KMS-11 (cell line): Measurements from ENCODE around the gene HRAS.

Experiments used
- H2AFZ ChIP-seq: fragments of 200-600 bp; sonication (generic); 2 replicates; pipeline ENCODE4 v1.6.1; 2016; ENCODE audit warnings: antibody characterized with exemption, mixed run types, low read depth
- H3K27ac ChIP-seq: fragments of 200-600 bp; sonication (generic); 2 replicates; pipeline ENCODE4 v1.6.1; 2016; ENCODE audit warnings: mild to moderate bottlenecking, mixed run types
- H3K27me3 ChIP-seq: fragments of 200-600 bp; sonication (generic); 2 replicates; pipeline ENCODE4 v1.6.1; 2017; ENCODE audit warnings: mild to moderate bottlenecking, low read depth, mixed run types, moderate library complexity; ENCODE audit not compliant: insufficient read depth
- H3K36me3 ChIP-seq: fragments of 200-600 bp; sonication (generic); 2 replicates; pipeline ENCODE4 v1.6.1; 2017; ENCODE audit warnings: mild to moderate bottlenecking, mixed run types; ENCODE audit not compliant: insufficient read depth
- H3K4me1 ChIP-seq: fragments of 200-600 bp; sonication (generic); 2 replicates; pipeline ENCODE4 v1.6.1; 2016; ENCODE audit warnings: mild to moderate bottlenecking, low read depth, mixed run types; ENCODE audit not compliant: poor library complexity, severe bottlenecking
- H3K4me2 ChIP-seq: fragments of 200-600 bp; sonication (generic); 2 replicates; pipeline ENCODE4 v1.7.0; 2016; ENCODE audit warnings: mild to moderate bottlenecking, mixed run types
- H3K4me3 ChIP-seq: fragments of 200-600 bp; sonication (generic); IDR thresholded peaks from 2 replicates; pipeline ENCODE4 v1.6.1; 2017; ENCODE audit warnings: low read depth, low read length, mixed read lengths; ENCODE audit not compliant: insufficient read depth
- H3K79me2 ChIP-seq: fragments of 200-600 bp; sonication (generic); 2 replicates; pipeline ENCODE4 v1.6.1; 2016; ENCODE audit warnings: low read depth, mixed run types; ENCODE audit not compliant: insufficient read depth
- H3K9ac ChIP-seq: fragments of 200-600 bp; sonication (generic); 2 replicates; pipeline ENCODE4 v1.6.1; 2016; ENCODE audit warnings: mild to moderate bottlenecking, mixed run types
- H4K20me1 ChIP-seq: fragments of 200-600 bp; sonication (generic); 2 replicates; pipeline ENCODE4 v1.6.1; 2016; ENCODE audit warnings: mild to moderate bottlenecking, mixed run types; ENCODE audit not compliant: insufficient read depth
- CTCF ChIP-seq: fragments of 200-600 bp; sonication (generic); conservative IDR thresholded peaks from 2 replicates; pipeline ENCODE4 v1.6.1; 2017; ENCODE audit warnings: low read depth, mild to moderate bottlenecking, antibody characterized with exemption, low read length, moderate library complexity, mixed read lengths

The HRAS gene

GRCh38 chr11:544817-545166 is 9.4 kb upstream of the HRAS start:
- Histone ChIP-seq H3K4me3 (no peak overlapping the region), H3K36me3 (no peaks in the 10 kb centered on the region), H3K27me3 (no peaks in the 10 kb centered on the region), H3K27ac (no peak overlapping the region), H2AFZ (no peak overlapping the region), H3K79me2 (no peaks in the 10 kb centered on the region), H3K4me2 (no peak overlapping the region), H3K9ac (no peak overlapping the region), H4K20me1 (no peaks in the 10 kb centered on the region), H3K4me1 (no peaks in the 10 kb centered on the region)
- no peak for TF ChIP-seq CTCF

GRCh38 chr11:541433-541885 is 6.1 kb upstream of the HRAS start:
- Histone ChIP-seq H3K4me1 (peaks cover 16% of the 10 kb centered on the region), H3K4me3 (no peak overlapping the region), H2AFZ (no peak overlapping the region), H3K27ac (no peak overlapping the region), H3K4me2 (no peak overlapping the region), H3K36me3 (no peaks in the 10 kb centered on the region), H3K79me2 (no peaks in the 10 kb centered on the region), H3K27me3 (no peaks in the 10 kb centered on the region), H4K20me1 (no peaks in the 10 kb centered on the region), H3K9ac (no peak overlapping the region)
- no peak for TF ChIP-seq CTCF

GRCh38 chr11:540583-541432 is 5.4 kb upstream of the HRAS start:
- no peak overlapping the region for H3K4me3 ChIP-seq

GRCh38 chr11:539971-540481 is 4.7 kb upstream of the HRAS start:
- no peak overlapping the region for H3K27ac ChIP-seq
- H3K79me2 ChIP-seq, result no peaks in the 10 kb centered on the region
- no peak for TF ChIP-seq CTCF
- no peak overlapping the region for H2AFZ ChIP-seq
- H4K20me1 ChIP-seq, result no peaks in the 10 kb centered on the region
- H3K4me2 ChIP-seq, result no peak overlapping the region
- H3K4me1 ChIP-seq, result peaks cover 19% of the 10 kb centered on the region
- H3K27me3 ChIP-seq, result no peaks in the 10 kb centered on the region
- H3K36me3 ChIP-seq, result no peaks in the 10 kb centered on the region
- no peak overlapping the region for H3K4me3 ChIP-seq
- no peak overlapping the region for H3K9ac ChIP-seq

More at GRCh38 chr11:540583-541432, 5.4 kb upstream of the HRAS start:
- Histone ChIP-seq H3K27me3 (no peaks in the 10 kb centered on the region), H2AFZ (no peak overlapping the region), H3K27ac (no peak overlapping the region), H3K9ac (no peak overlapping the region), H3K4me2 (no peak overlapping the region), H3K4me1 (peaks cover 19% of the 10 kb centered on the region), H4K20me1 (no peaks in the 10 kb centered on the region), H3K79me2 (no peaks in the 10 kb centered on the region), H3K36me3 (no peaks in the 10 kb centered on the region)
- TF ChIP-seq CTCF, result no peak
